ENCODE results near the gene BCL11B.

- TF ChIP-seq POLR2A (IDR thresholded peaks at IDR 0.05; ENCODE audit: low read length) (no peak), GATA1 (IDR thresholded peaks at IDR 0.05; ENCODE audit: low read depth, low read length) (no peak)
Observed at GRCh38 chr14:99125616-99126431, 146.2 kb downstream of the BCL11B start.

All from erythroblast (primary cell).